IPS DF 19.7 (cell line): ENCODE measurements around the gene UNC13A.

Experiments
- DNase-seq: peaks from one replicate; pipeline ENCODE4 v3.0.0-alpha.2; 2013; ENCODE audit warnings: low read depth, low spot score

UNC13A gene

GRCh38 chr19:17706750-17707181 is 18.6 kb upstream of the UNC13A start:
- DNase-seq, result no peak

GRCh38 chr19:17703824-17704463 is 15.8 kb upstream of the UNC13A start:
- DNase-seq, result no peak

- no peak for DNase-seq
These were observed 7.0 kb upstream of the UNC13A start for GRCh38 chr19:17695198-17695597.

- no peak for DNase-seq
These were observed 4.4 kb upstream of the UNC13A start for GRCh38 chr19:17692566-17692965.

GRCh38 chr19:17688853-17689595 is 870 bp upstream of the UNC13A start:
- DNase-seq, result no peak

GRCh38 chr19:17687141-17687856 is 855 bp downstream of the UNC13A start:
- DNase-seq, result no peak

GRCh38 chr19:17686592-17687024 is 1.5 kb downstream of the UNC13A start:
- no peak for DNase-seq

GRCh38 chr19:17686023-17686521 is 2.1 kb downstream of the UNC13A start:
- DNase-seq, result no peak

- no peak for DNase-seq
These were observed 2.6 kb downstream of the UNC13A start for GRCh38 chr19:17685451-17686022.

- no peak for DNase-seq
These were observed 3.9 kb downstream of the UNC13A start for GRCh38 chr19:17684256-17684655.

- DNase-seq, result no peak
These were observed 5.1 kb downstream of the UNC13A start for GRCh38 chr19:17683078-17683477.

GRCh38 chr19:17682273-17682672 is 5.9 kb downstream of the UNC13A start:
- no peak for DNase-seq

- no peak for DNase-seq
These were observed 6.5 kb downstream of the UNC13A start for GRCh38 chr19:17681505-17682125.

GRCh38 chr19:17680230-17680722 is 7.9 kb downstream of the UNC13A start:
- DNase-seq, result no peak

- DNase-seq, result no peak
These were observed 8.5 kb downstream of the UNC13A start for GRCh38 chr19:17679526-17680229.

GRCh38 chr19:17678836-17679235 is 9.3 kb downstream of the UNC13A start:
- DNase-seq, result no peak

- no peak for DNase-seq
These were observed 11.2 kb downstream of the UNC13A start for GRCh38 chr19:17677002-17677401.

- no peak for DNase-seq
These were observed 11.9 kb downstream of the UNC13A start for GRCh38 chr19:17676295-17676694.

GRCh38 chr19:17673937-17674799 is 14.0 kb downstream of the UNC13A start:
- DNase-seq, result no peak

- no peak for DNase-seq
These were observed 16.2 kb downstream of the UNC13A start for GRCh38 chr19:17671906-17672305.
